ENCODE results near the gene CDKN2D. TPM values are rescaled to one million over a fixed set of nuclear protein-coding genes. Genes with fewer than 3 reads are reported as not detected.

Gene CDKN2D
- total RNA-seq, 1 donor from 2014 or later: 3.4 TPM

- Mint-ChIP-seq H3K27ac (no peak overlapping the region), H3K4me1 (no peaks in the 10 kb centered on the region), H3K27me3 (ENCODE audit: insufficient read depth, low read depth) (peaks cover 3% of the 10 kb centered on the region), H3K9me3 (no peaks in the 10 kb centered on the region), H3K36me3 (peaks cover 21% of the 10 kb centered on the region), H3K4me3 (no peak overlapping the region)
- peaks cover 22% of the 10 kb centered on the region for H3F3A ChIP-seq (ENCODE audit: low read depth)
- H3K27ac ChIP-seq: no peak overlapping the region
- no peaks in the 10 kb centered on the region for H3K36me3 ChIP-seq
- no peak overlapping the region for H3K4me3 ChIP-seq
- H3K4me2 ChIP-seq: no peak overlapping the region
- no peak overlapping the region for H2AFZ ChIP-seq (replicated peaks)
- H4K20me1 ChIP-seq (ENCODE audit: low read depth): no peaks in the 10 kb centered on the region
- no peak for TF ChIP-seq EZH2 (IDR thresholded peaks at IDR 0.05)
- TF ChIP-seq EZH2phosphoT487 (IDR thresholded peaks at IDR 0.05): no peak
- TF ChIP-seq CTCF (IDR thresholded peaks at IDR 0.05): no peak
- H3K27me3 ChIP-seq: no peaks in the 10 kb centered on the region
- no peaks in the 10 kb centered on the region for H3K9me3 ChIP-seq (ENCODE audit: low read depth)
- DNase-seq (ENCODE audit: low spot score): no peak
- no peaks in the 10 kb centered on the region for H3K4me1 ChIP-seq
- no peak overlapping the region for H3K9ac ChIP-seq
- no peaks in the 10 kb centered on the region for H3K79me2 ChIP-seq (ENCODE audit: low read depth)
Measured at GRCh38 chr19:10553943-10554381, 14.8 kb downstream of the CDKN2D start.

DNA sequence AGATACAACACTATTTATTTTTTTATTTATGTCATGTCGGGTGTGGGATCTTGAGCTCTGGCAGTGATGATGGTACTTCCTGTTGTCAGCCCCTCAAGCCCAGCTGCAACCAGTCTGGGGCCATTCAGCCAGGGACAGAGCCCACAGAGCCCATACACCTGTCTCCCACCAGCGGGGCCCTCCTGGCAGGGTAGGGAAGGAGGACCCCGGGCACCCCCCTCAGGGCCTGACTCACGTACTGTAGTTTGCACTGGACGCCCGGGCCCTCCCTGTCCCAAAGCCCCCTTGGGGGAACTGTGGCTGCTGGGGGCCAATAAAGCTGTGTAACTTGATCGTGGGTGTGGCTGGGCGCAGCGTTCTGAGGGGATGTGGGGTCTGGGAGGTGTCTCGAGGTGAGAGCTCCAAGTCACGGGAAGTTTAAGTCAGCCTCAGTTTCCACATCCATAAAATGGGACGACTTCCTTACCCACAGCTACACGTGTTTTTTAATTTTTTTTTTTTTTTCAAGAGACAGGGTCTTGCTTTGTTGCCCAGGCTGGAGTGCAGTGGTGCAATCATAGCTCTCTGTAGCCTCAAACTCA, 15.6 kb downstream of the CDKN2D start:
- no peaks in the 10 kb centered on the region for H3K79me2 ChIP-seq (ENCODE audit: low read depth)
- no peaks in the 10 kb centered on the region for H3K36me3 ChIP-seq
- H3K27ac ChIP-seq: no peak overlapping the region
- H3F3A ChIP-seq (ENCODE audit: low read depth): peaks cover 22% of the 10 kb centered on the region
- Mint-ChIP-seq H3K36me3 (peaks cover 19% of the 10 kb centered on the region), H3K27ac (no peak overlapping the region), H3K9me3 (no peaks in the 10 kb centered on the region), H3K27me3 (ENCODE audit: insufficient read depth, low read depth) (peaks cover 3% of the 10 kb centered on the region), H3K4me1 (no peaks in the 10 kb centered on the region), H3K4me3 (no peak overlapping the region)
- no peak overlapping the region for H2AFZ ChIP-seq (replicated peaks)
- TF ChIP-seq EZH2phosphoT487 (IDR thresholded peaks at IDR 0.05) (no peak), EZH2 (IDR thresholded peaks at IDR 0.05) (no peak), CTCF (IDR thresholded peaks at IDR 0.05) (no peak)
- no peak overlapping the region for H3K4me2 ChIP-seq
- no peaks in the 10 kb centered on the region for H3K27me3 ChIP-seq
- no peaks in the 10 kb centered on the region for H3K9me3 ChIP-seq (ENCODE audit: low read depth)
- no peaks in the 10 kb centered on the region for H3K4me1 ChIP-seq
- DNase-seq (ENCODE audit: low spot score): no peak
- no peak overlapping the region for H3K4me3 ChIP-seq
- no peak overlapping the region for H3K9ac ChIP-seq
- no peaks in the 10 kb centered on the region for H4K20me1 ChIP-seq (ENCODE audit: low read depth)

DNA sequence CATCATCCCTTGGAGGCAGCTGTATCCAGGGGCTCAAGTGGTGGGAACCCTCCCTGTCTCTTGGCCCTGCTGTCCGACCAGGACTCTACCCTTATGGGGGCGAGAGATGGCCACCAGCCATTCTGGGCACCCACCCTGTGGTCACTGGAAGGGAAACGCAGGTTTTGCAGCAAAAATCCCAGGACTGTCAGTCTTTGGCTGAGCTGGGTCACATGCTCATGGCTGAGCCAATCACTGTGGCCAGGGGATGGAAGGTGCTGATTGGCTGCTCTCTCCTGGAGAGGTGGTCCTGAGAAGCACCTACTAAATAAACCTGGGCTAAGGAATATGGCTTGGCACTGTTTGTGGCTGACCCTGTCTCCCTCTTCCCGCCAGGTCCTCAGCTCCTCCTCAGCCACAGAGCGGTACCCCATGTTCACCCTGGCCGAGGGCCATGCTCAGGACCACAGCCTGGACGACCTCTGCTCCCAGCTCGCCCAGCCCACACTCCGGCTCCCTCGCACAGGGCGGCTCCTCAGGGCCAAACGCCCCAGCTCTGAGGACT, 16.2 kb downstream of the CDKN2D start:
- no peaks in the 10 kb centered on the region for H3K9me3 ChIP-seq (ENCODE audit: low read depth)
- no peak overlapping the region for H3K27ac ChIP-seq
- peaks cover 16% of the 10 kb centered on the region for H3K36me3 Mint-ChIP-seq
- no peak overlapping the region for H3K27ac Mint-ChIP-seq
- no peak overlapping the region for H2AFZ ChIP-seq (replicated peaks)
- H3K4me2 ChIP-seq: no peak overlapping the region
- DNase-seq (ENCODE audit: low spot score): no peak
- no peak overlapping the region for H3K9ac ChIP-seq
- H3K4me1 Mint-ChIP-seq: no peaks in the 10 kb centered on the region
- H3K27me3 ChIP-seq: no peaks in the 10 kb centered on the region
- H3K4me3 ChIP-seq: no peak overlapping the region
- H3K36me3 ChIP-seq: no peaks in the 10 kb centered on the region
- TF ChIP-seq EZH2 (IDR thresholded peaks at IDR 0.05) (no peak), EZH2phosphoT487 (IDR thresholded peaks at IDR 0.05) (no peak), CTCF (IDR thresholded peaks at IDR 0.05) (no peak)
- peaks cover 22% of the 10 kb centered on the region for H3F3A ChIP-seq (ENCODE audit: low read depth)
- H3K27me3 Mint-ChIP-seq (ENCODE audit: insufficient read depth, low read depth): peaks cover 3% of the 10 kb centered on the region
- H4K20me1 ChIP-seq (ENCODE audit: low read depth): no peaks in the 10 kb centered on the region
- no peaks in the 10 kb centered on the region for H3K79me2 ChIP-seq (ENCODE audit: low read depth)
- H3K9me3 Mint-ChIP-seq: no peaks in the 10 kb centered on the region
- no peak overlapping the region for H3K4me3 Mint-ChIP-seq
- H3K4me1 ChIP-seq: no peaks in the 10 kb centered on the region
